Tibial nerve (tissue), 3 donors: ENCODE data around the gene NFATC2.

ENCODE experiments used
- CTCF ChIP-seq, 5 experiments: fragments of 200-600 bp in 3 of 5; fragments of 450-650 bp in 2 of 5; sonication (generic) in 3 of 5; IDR thresholded peaks; one replicate each; pipeline ENCODE4 v1.5.1; 2016 to 2019; ENCODE audit warnings: antibody characterized with exemption in 5 of 5, mild to moderate bottlenecking in 3 of 5, moderate library complexity in 2 of 5
- POLR2A ChIP-seq, 2 donors: fragments of 450-650 bp; IDR thresholded peaks; one replicate each; pipeline ENCODE4 v1.6.1; 2017; ENCODE audit warnings: antibody characterized with exemption in 2 of 2, mild to moderate bottlenecking in 2 of 2, moderate library complexity in 2 of 2

- no peak for TF ChIP-seq POLR2A (IDR thresholded peaks at IDR 0.05)
- TF ChIP-seq CTCF (IDR thresholded peaks at IDR 0.05), result no peak
These were observed 25.7 kb downstream of the NFATC2 start for GRCh38 chr20:51516855-51517254.
